ENCODE data around the gene USF3. TPM values are rescaled to one million over a fixed set of nuclear protein-coding genes. Genes with fewer than 3 reads are reported as not detected.
A peak's percentile ranks its signal among the peaks of the same experiment; 100 is the strongest.

The USF3 gene
- total and polyA plus RNA-seq, 2 of the 13 experiments (the other 11 are each of a cell fraction or from before 2014, with no cell fraction given), result 6.3 to 15.2 TPM

GRCh38 chr3:113634782-113635474 is 61.5 kb downstream of the USF3 start:
- CTCF ChIA-PET (ENCODE audit: low intra/inter-chr PET ratio, low total read pairs), result no interaction called here
- peak overlapping the region in 1 of 3 experiments; percentile 31; a peak in 3 of 6 replicates for H3K4me3 ChIP-seq (replicated peaks in 1 of 3; ENCODE audit: insufficient read depth in 1 of 3, low read depth in 2 of 3, low read length in 3 of 3)
- TF ChIP-seq ZBTB21 (CRISPR knock-in tag; IDR thresholded peaks at IDR 0.05) (no peak), ZNF280B (CRISPR knock-in tag; IDR thresholded peaks at IDR 0.05; ENCODE audit: borderline replicate concordance) (no peak), TMF1 (CRISPR knock-in tag; IDR thresholded peaks at IDR 0.05; ENCODE audit: low read depth) (no peak), ZNF605 (CRISPR knock-in tag; IDR thresholded peaks at IDR 0.05) (no peak), ARID3A (IDR thresholded peaks at IDR 0.05; ENCODE audit: low read depth, low read length) (0 out of 2 replicates have a peak, but pooled peaks have one; percentile 31), ISL2 (CRISPR knock-in tag; IDR thresholded peaks at IDR 0.05) (no peak), DRAP1 (CRISPR knock-in tag; IDR thresholded peaks at IDR 0.05) (no peak), ZNF121 (CRISPR knock-in tag; IDR thresholded peaks at IDR 0.05) (peak; percentile 79), ZNF12 (CRISPR knock-in tag; IDR thresholded peaks at IDR 0.05) (no peak), ONECUT2 (CRISPR knock-in tag; IDR thresholded peaks at IDR 0.05) (0 out of 2 replicates have a peak, but pooled peaks have one; percentile 14), ZNF451 (CRISPR knock-in tag; IDR thresholded peaks at IDR 0.05) (no peak), RARA (CRISPR knock-in tag; IDR thresholded peaks at IDR 0.05) (no peak), ETV5 (CRISPR knock-in tag; IDR thresholded peaks at IDR 0.05; ENCODE audit: borderline replicate concordance) (no peak), NPAS2 (CRISPR knock-in tag; IDR thresholded peaks at IDR 0.05; ENCODE audit: borderline replicate concordance) (no peak), ATF7-NPFF (CRISPR knock-in tag; IDR thresholded peaks at IDR 0.05; ENCODE audit: low read depth) (no peak), SATB2 (CRISPR knock-in tag; IDR thresholded peaks at IDR 0.05) (no peak), PPARG (CRISPR knock-in tag; conservative IDR thresholded peaks at IDR 0.05) (no peak), KLF15 (CRISPR knock-in tag; IDR thresholded peaks at IDR 0.05; ENCODE audit: borderline replicate concordance) (no peak), STAT5B (CRISPR knock-in tag; IDR thresholded peaks at IDR 0.05) (no peak), ZNF7 (CRISPR knock-in tag; IDR thresholded peaks at IDR 0.05) (no peak), ZNF770 (CRISPR knock-in tag; IDR thresholded peaks at IDR 0.05) (peak; percentile 82)

More at GRCh38 chr3:113634782-113635474, 61.5 kb downstream of the USF3 start:
- no peaks in the 10 kb centered on the region for H3K9me3 ChIP-seq (ENCODE audit: low read length)
- peak overlapping the region; percentile 44 for H2AFZ ChIP-seq (ENCODE audit: low read length)
- no peak for FAIRE-seq
- H3K4me2 ChIP-seq (ENCODE audit: low read depth, low read length), result peak overlapping the region; percentile 44
- WGBS (ENCODE audit: low lambda C conversion rate), result 36% methylated on average over 8 of the region's 8 CpGs
- ATAC-seq, result no peak; the same call in 2 of the 3 replicates
- BruUV-seq (replicated peaks), result no TSS peak
- no peak overlapping the region for H3K9ac ChIP-seq (ENCODE audit: insufficient read depth, low read depth, low read length)
- H3K27ac ChIP-seq (ENCODE audit: extremely low read length, insufficient read depth, low read length), result no peak overlapping the region
- peaks cover 41% of the 10 kb centered on the region for H3K4me1 ChIP-seq (ENCODE audit: insufficient read depth, low read length)
- H3K79me2 ChIP-seq (ENCODE audit: insufficient read depth, low read length), result no peaks in the 10 kb centered on the region
- in situ Hi-C loops (cut with HindIII; ENCODE audit: extremely low pct_ligation_motif_present, low pct_unique_long_range_greater_than_20kb) (no loop called here), intact Hi-C loops (cut with micrococcal nuclease; ENCODE audit: unreplicated experiment) (loop anchor here (5.0 kb wide), 1 partner anchor 62 kb away; the partner anchor contains the start of gene USF3)
- DNase-seq (ENCODE audit: low spot score), result no peak
- H3K36me3 ChIP-seq (replicated peaks in 1 of 2; ENCODE audit: control insufficient read depth in 1 of 2, insufficient read depth in 2 of 2, low read length in 2 of 2), result no peaks in the 10 kb centered on the region
- H4K20me1 ChIP-seq (ENCODE audit: insufficient read depth, low read length), result no peaks in the 10 kb centered on the region
- POLR2A ChIA-PET, result no interaction called here
- H3K27me3 ChIP-seq (ENCODE audit: control insufficient read depth in 1 of 2, insufficient read depth in 2 of 2, low read length in 2 of 2), result 0 out of 5 replicates have a peak, but pooled peaks cover 0 to 9% of the 10 kb centered on the region in 2 experiments
